OCI-LY7 (cell line): Measurements from ENCODE around the gene COL20A1.

Source experiments
- CTCF ChIP-seq: fragments of 200-600 bp; sonication (generic); conservative IDR thresholded peaks from 2 replicates; pipeline ENCODE4 v1.5.1; 2014; ENCODE audit warnings: mild to moderate bottlenecking, antibody characterized with exemption, low read length, moderate library complexity, mixed read lengths
- EZH2phosphoT487 ChIP-seq: fragments of 200-600 bp; sonication (generic); IDR thresholded peaks from 2 replicates; pipeline ENCODE4 v1.6.1; 2018; ENCODE audit warnings: low read depth, borderline replicate concordance, mild to moderate bottlenecking, mixed run types, antibody characterized with exemption, low read length, moderate library complexity, mixed read lengths

DNA sequence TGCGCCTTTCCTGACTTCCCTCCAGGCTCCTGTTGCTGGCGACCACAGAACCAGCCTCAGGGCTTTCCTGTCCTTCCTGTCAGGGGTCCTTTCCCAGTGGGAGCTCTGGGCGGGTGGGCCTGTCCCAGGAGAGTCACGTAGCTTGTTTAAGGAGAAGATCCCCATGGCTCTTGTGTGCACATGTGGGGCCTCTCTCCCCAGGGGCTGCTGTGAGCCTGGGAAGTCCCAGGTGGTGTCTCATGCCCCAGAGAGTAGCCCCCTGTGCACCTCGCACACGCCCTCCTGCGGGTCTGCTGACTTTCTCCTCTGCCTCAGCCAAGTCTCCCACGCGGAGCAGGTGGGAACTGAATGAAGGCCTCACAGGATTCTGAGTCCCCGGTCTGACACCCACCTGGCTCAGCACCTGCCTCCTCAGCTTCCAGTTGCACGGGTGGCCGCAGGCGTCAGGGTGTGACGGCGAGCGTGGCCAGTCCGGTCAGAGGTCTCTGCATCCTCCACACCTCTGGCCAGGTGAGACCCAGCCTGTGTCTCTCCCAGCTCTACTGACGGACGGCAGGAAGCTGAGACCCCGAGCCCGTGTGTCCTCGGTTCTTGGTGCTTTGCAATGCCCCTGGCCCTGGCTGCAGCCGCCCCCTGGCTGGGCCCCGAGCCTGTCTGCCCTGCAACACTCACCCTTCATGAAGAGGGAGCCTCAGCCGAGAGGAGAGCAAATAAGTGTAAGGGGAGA lies 33.1 kb upstream of the COL20A1 start:
- no peak for TF ChIP-seq CTCF
- no peak for TF ChIP-seq EZH2phosphoT487
